ENCODE results near the gene EPM2A. TPM values are rescaled to one million over a fixed set of nuclear protein-coding genes. Genes with fewer than 3 reads are reported as not detected.

EPM2A gene
- total RNA-seq, 2 donors from 2014 or later = 3.7 to 4.8 TPM

DNA sequence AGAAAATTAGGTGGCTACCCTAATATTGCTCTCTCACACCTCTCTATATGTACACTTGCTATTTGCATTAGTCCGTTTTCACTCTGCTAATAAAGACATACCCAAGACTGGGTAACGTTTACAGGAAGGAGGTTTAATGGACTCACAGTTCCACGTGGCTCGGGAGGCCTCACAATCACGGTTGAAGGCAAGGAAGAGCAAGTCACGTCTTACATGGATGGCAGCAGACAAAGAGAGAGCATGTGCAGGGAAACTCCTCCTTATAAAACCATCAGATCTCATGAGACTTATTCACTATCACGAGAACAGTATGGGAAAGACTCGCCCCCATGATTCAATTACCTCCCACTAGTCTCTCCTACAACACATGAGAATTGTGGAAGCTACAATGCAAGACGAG is 53.4 kb downstream of the EPM2A start:
- H3K4me3 ChIP-seq = no peak overlapping the region
- intact Hi-C loops (cut with DNase I) = no loop called here
- TF ChIP-seq, protein P1, sequence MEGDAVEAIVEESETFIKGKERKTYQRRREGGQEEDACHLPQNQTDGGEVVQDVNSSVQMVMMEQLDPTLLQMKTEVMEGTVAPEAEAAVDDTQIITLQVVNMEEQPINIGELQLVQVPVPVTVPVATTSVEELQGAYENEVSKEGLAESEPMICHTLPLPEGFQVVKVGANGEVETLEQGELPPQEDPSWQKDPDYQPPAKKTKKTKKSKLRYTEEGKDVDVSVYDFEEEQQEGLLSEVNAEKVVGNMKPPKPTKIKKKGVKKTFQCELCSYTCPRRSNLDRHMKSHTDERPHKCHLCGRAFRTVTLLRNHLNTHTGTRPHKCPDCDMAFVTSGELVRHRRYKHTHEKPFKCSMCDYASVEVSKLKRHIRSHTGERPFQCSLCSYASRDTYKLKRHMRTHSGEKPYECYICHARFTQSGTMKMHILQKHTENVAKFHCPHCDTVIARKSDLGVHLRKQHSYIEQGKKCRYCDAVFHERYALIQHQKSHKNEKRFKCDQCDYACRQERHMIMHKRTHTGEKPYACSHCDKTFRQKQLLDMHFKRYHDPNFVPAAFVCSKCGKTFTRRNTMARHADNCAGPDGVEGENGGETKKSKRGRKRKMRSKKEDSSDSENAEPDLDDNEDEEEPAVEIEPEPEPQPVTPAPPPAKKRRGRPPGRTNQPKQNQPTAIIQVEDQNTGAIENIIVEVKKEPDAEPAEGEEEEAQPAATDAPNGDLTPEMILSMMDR (IDR thresholded peaks at IDR 0.05) = no peak
- H3K9me3 ChIP-seq = no peaks in the 10 kb centered on the region
- H3K27ac ChIP-seq = no peak overlapping the region
- H3K4me1 ChIP-seq = no peaks in the 10 kb centered on the region
- DNase-seq = no peak
- no peaks in the 10 kb centered on the region for H3K27me3 ChIP-seq
- H3K9ac ChIP-seq (ENCODE audit: low read depth in 2 of 2, low read length in 2 of 2) = no peak overlapping the region
- no peaks in the 10 kb centered on the region for H3K36me3 ChIP-seq

DNA sequence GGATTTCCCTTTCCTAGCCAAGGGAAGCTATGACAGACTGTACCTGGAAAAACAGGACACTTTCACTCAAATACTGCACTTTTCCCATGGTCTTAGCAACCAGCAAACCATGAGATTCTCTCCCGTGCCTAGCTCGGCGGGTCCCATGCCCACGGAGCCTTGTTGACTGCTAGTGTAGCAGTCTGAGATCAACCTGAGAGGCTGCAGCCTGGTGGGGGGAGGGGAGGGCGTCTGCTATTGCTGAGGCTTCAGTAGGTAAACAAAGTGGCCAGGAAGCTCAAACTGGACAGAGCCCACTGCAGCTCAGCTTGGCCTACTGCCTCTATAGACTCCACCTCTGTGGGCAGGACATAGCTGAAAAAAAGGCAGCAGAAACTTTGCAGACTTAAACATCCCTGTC is 61.8 kb downstream of the EPM2A start:
- intact Hi-C loops (cut with DNase I) = no loop called here
- H3K27me3 ChIP-seq = no peaks in the 10 kb centered on the region

GRCh38 chr6:145670311-145670710 is 65.0 kb downstream of the EPM2A start:
- no peak overlapping the region for H3K9ac ChIP-seq (ENCODE audit: low read depth in 2 of 2, low read length in 2 of 2)
- no peaks in the 10 kb centered on the region for H3K27me3 ChIP-seq
- intact Hi-C loops (cut with DNase I) = no loop called here
- H3K9me3 ChIP-seq = no peaks in the 10 kb centered on the region
- TF ChIP-seq, protein P1 (IDR thresholded peaks at IDR 0.05) = no peak
- no peak for DNase-seq
- H3K27ac ChIP-seq = no peak overlapping the region
- no peaks in the 10 kb centered on the region for H3K4me1 ChIP-seq
- H3K4me3 ChIP-seq = no peak overlapping the region
- H3K36me3 ChIP-seq = no peaks in the 10 kb centered on the region

More for the DNA sequence above, 61.8 kb downstream of the EPM2A start:
- no peaks in the 10 kb centered on the region for H3K36me3 ChIP-seq
- H3K9me3 ChIP-seq = no peaks in the 10 kb centered on the region
- no peaks in the 10 kb centered on the region for H3K4me1 ChIP-seq
- no peak overlapping the region for H3K4me3 ChIP-seq
- H3K27ac ChIP-seq = no peak overlapping the region
- TF ChIP-seq, protein P1 (IDR thresholded peaks at IDR 0.05) = no peak
- DNase-seq = no peak
- H3K9ac ChIP-seq (ENCODE audit: low read depth in 2 of 2, low read length in 2 of 2) = no peak overlapping the region

DNA sequence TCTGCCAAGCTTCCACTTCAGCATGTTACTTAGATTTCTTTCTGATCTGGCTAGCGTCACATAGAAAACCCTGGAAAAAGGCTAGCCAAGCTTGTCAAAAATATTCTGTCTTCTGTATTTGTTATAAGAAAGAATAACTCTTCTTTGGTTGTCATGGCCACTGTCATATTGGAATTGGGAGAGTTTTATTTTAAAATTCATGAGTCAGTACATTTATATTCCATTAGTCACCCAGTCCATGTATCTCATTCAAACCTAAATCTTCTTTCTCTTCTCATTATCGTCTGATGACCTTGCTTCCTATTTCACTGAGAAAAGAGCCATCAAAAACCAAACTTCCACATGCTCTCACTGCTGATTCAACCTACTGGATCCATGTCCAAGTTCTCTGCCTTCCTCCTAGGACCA is 65.7 kb downstream of the EPM2A start:
- no peak for DNase-seq
- Histone ChIP-seq H3K9me3 (no peaks in the 10 kb centered on the region), H3K9ac (ENCODE audit: low read depth in 2 of 2, low read length in 2 of 2) (no peak overlapping the region), H3K4me1 (no peaks in the 10 kb centered on the region), H3K27me3 (no peaks in the 10 kb centered on the region), H3K36me3 (no peaks in the 10 kb centered on the region), H3K27ac (no peak overlapping the region), H3K4me3 (no peak overlapping the region)
- intact Hi-C loops (cut with DNase I) = no loop called here
- TF ChIP-seq, protein P1 (IDR thresholded peaks at IDR 0.05) = no peak

DNA sequence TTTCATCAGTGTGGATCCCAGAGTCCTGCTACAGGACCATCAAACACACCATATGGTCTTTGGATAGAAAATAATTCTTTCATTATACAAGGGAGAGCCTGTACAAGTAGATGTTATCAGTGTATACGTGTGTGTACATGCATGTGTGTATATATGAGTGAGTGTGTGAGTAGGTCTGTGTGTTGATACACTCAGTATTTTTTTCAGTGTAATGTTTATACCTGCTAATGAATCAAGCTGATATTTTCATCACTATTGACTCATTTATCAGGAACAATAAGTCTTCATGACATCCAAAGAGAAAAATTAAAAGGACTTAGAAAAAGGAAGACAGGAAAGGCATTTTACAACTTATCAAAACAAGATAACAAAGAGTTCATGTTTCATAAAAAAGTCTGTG is 66.5 kb downstream of the EPM2A start:
- no peaks in the 10 kb centered on the region for H3K9me3 ChIP-seq
- intact Hi-C loops (cut with DNase I) = no loop called here
- no peak overlapping the region for H3K27ac ChIP-seq
- H3K36me3 ChIP-seq = no peaks in the 10 kb centered on the region
- H3K9ac ChIP-seq (ENCODE audit: low read depth in 2 of 2, low read length in 2 of 2) = no peak overlapping the region
- DNase-seq = no peak
- H3K4me3 ChIP-seq = no peak overlapping the region
- no peaks in the 10 kb centered on the region for H3K4me1 ChIP-seq
- TF ChIP-seq, protein P1 (IDR thresholded peaks at IDR 0.05) = no peak
- H3K27me3 ChIP-seq = no peaks in the 10 kb centered on the region

DNA sequence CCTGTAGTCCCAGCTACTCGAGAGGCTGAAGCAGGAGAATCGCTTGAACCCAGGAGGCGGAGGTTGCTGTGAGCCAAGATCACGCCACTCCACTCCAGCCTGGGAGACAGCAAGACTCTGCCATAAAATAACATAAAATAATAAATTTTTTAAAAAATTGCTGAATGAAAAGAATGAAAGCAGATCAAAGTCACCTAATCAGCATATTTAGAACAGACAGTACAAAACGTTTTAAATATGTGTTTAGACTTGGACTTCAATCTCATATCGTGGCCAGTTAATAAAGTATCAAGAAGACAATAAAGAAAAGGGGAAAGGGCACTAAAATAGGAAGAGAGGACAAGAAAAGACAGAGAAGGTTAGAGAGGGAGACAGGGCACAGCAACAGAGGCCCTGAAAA is 74.6 kb downstream of the EPM2A start:
- Histone ChIP-seq H3K36me3 (no peaks in the 10 kb centered on the region), H3K4me1 (no peaks in the 10 kb centered on the region), H3K9ac (ENCODE audit: low read depth in 2 of 2, low read length in 2 of 2) (no peak overlapping the region), H3K4me3 (no peak overlapping the region), H3K9me3 (no peaks in the 10 kb centered on the region), H3K27me3 (no peaks in the 10 kb centered on the region), H3K27ac (no peak overlapping the region)
- intact Hi-C loops (cut with DNase I) = no loop called here
- no peak for DNase-seq
- TF ChIP-seq, protein P1 (IDR thresholded peaks at IDR 0.05) = no peak

Data from colonic mucosa (tissue), 4 donors.